IMR-90 (cell line): Measurements from ENCODE around the gene RAPGEF5.

Source experiments
- CTCF ChIP-seq: conservative IDR thresholded peaks from 2 replicates; pipeline ENCODE4 v1.5.1; 2012; ENCODE audit warnings: mild to moderate bottlenecking, low read depth, low read length, improper control_type of control experiment
- MAFK ChIP-seq: IDR thresholded peaks from 2 replicates; pipeline ENCODE4 v1.6.1; 2012; ENCODE audit warnings: low read depth, low read length, improper control_type of control experiment
- MXI1 ChIP-seq: IDR thresholded peaks from 2 replicates; pipeline ENCODE4 v1.6.1; 2012; ENCODE audit warnings: low read depth, mild to moderate bottlenecking, low read length, moderate library complexity, borderline replicate concordance
- POLR2A ChIP-seq: IDR thresholded peaks from 2 replicates; pipeline ENCODE4 v1.6.1; 2012; ENCODE audit warnings: mild to moderate bottlenecking, low read depth, low read length
- RCOR1 ChIP-seq: IDR thresholded peaks from 2 replicates; pipeline ENCODE4 v1.6.1; 2012; ENCODE audit warnings: mild to moderate bottlenecking, low read length, improper control_type of control experiment; ENCODE audit not compliant: insufficient replicate concordance

GRCh38 chr7:22204312-22204711 is 152.6 kb downstream of the RAPGEF5 start:
- no peak for TF ChIP-seq MAFK
- no peak for TF ChIP-seq CTCF
- no peak for TF ChIP-seq POLR2A
- no peak for TF ChIP-seq MXI1
- TF ChIP-seq RCOR1, result no peak
